NCI-H1930 (cell line): ENCODE data around the gene ME2.
"Not testable (repeated sequence)": the region's sequence is repeated elsewhere in the genome, so short reads cannot be mapped to it uniquely, and the experiment has no call there.

Experiments
- DNase-seq, 2 experiments: peaks; one replicate each; lab custom pipeline; 2025; lab: John Stamatoyannopoulos, UW

ME2 gene

GRCh38 chr18:50878345-50879301 is at the start of gene ME2:
TSS of gene ME2 (plus strand) at chr18:50879118. CDS start at chr18:50895821, 16,703 bp downstream.
- peak; percentile 78 to 90 for DNase-seq

- no peak for DNase-seq
Measured at GRCh38 chr18:50829644-50830043, 49.3 kb upstream of the ME2 start.

- DNase-seq = no peak
Measured at GRCh38 chr18:50830544-50830943, 48.4 kb upstream of the ME2 start.

- DNase-seq = no peak
Measured at GRCh38 chr18:50832754-50833153, 46.2 kb upstream of the ME2 start.

- DNase-seq = not testable (repeated sequence)
Measured at GRCh38 chr18:50833496-50833895, 45.4 kb upstream of the ME2 start.

- no peak for DNase-seq
Measured at GRCh38 chr18:50836521-50836957, 42.4 kb upstream of the ME2 start.

- no peak for DNase-seq
Measured at GRCh38 chr18:50839341-50839740, 39.6 kb upstream of the ME2 start.

GRCh38 chr18:50839996-50840395 is 38.9 kb upstream of the ME2 start:
- DNase-seq = no peak

GRCh38 chr18:50842846-50843245 is 36.1 kb upstream of the ME2 start:
- no peak for DNase-seq

GRCh38 chr18:50844554-50844953 is 34.4 kb upstream of the ME2 start:
- no peak for DNase-seq

- DNase-seq = no peak
Measured at GRCh38 chr18:50844960-50845359, 34.0 kb upstream of the ME2 start.

GRCh38 chr18:50847192-50847591 is 31.7 kb upstream of the ME2 start:
- DNase-seq = no peak

GRCh38 chr18:50848061-50848551 is 30.8 kb upstream of the ME2 start:
- DNase-seq = no peak

GRCh38 chr18:50848991-50849390 is 29.9 kb upstream of the ME2 start:
- DNase-seq = no peak

GRCh38 chr18:50849419-50849821 is 29.5 kb upstream of the ME2 start:
- no peak for DNase-seq

GRCh38 chr18:50850307-50851065 is 28.4 kb upstream of the ME2 start:
- DNase-seq = no peak

- DNase-seq = no peak
Measured at GRCh38 chr18:50853863-50854271, 25.1 kb upstream of the ME2 start.

- no peak for DNase-seq
Measured at GRCh38 chr18:50855976-50856757, 22.8 kb upstream of the ME2 start.

GRCh38 chr18:50857166-50857565 is 21.8 kb upstream of the ME2 start:
- DNase-seq = not testable (repeated sequence)

GRCh38 chr18:50857694-50858093 is 21.2 kb upstream of the ME2 start:
- DNase-seq = no peak

- no peak for DNase-seq
Measured at GRCh38 chr18:50859793-50860555, 18.9 kb upstream of the ME2 start.
